Measurements from ENCODE around the gene PHYHIPL.

PHYHIPL gene

DNA sequence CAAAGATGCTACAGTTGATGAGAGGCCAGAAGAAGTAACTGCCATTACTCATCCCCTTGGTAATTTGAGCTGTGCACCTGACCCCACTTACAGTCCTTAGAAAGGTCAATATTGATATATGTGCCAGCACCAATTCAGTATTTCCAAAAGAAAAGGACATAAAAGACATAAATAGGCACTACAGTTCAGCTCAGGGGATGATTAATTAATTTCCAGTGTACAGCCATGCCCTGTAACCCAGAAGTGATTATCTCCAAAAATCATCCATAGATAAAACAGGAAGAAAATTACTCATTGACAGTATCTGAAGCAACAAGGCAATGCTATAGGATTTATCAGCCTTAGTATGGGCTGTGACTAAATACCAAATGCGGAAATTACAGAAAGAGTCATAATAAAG is 82.4 kb downstream of the PHYHIPL start:
- H3K27ac ChIP-seq: no peak overlapping the region
- TF ChIP-seq, protein P1, sequence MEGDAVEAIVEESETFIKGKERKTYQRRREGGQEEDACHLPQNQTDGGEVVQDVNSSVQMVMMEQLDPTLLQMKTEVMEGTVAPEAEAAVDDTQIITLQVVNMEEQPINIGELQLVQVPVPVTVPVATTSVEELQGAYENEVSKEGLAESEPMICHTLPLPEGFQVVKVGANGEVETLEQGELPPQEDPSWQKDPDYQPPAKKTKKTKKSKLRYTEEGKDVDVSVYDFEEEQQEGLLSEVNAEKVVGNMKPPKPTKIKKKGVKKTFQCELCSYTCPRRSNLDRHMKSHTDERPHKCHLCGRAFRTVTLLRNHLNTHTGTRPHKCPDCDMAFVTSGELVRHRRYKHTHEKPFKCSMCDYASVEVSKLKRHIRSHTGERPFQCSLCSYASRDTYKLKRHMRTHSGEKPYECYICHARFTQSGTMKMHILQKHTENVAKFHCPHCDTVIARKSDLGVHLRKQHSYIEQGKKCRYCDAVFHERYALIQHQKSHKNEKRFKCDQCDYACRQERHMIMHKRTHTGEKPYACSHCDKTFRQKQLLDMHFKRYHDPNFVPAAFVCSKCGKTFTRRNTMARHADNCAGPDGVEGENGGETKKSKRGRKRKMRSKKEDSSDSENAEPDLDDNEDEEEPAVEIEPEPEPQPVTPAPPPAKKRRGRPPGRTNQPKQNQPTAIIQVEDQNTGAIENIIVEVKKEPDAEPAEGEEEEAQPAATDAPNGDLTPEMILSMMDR (conservative IDR thresholded peaks at IDR 0.05): no peak

DNA sequence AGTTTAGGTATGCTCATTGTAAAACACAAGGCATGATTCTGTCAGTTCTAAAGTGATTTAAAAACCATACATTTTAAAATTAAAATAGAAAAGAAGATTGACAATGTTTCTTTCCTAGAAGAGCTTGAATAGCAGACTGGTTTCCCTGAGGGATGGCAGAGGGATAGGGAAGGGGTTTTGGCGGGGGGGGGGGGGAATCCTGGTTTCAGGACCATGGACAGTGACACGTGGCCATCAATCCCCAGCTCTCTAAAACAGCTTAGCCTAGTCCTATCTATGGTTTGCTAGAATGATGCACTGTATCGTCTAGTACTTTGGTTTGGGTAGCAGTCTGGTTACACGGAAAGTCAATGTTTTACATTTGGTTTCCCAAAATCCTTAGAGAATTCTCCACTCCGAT is 88.7 kb downstream of the PHYHIPL start:
- TF ChIP-seq, protein P1 (conservative IDR thresholded peaks at IDR 0.05): no peak

DNA sequence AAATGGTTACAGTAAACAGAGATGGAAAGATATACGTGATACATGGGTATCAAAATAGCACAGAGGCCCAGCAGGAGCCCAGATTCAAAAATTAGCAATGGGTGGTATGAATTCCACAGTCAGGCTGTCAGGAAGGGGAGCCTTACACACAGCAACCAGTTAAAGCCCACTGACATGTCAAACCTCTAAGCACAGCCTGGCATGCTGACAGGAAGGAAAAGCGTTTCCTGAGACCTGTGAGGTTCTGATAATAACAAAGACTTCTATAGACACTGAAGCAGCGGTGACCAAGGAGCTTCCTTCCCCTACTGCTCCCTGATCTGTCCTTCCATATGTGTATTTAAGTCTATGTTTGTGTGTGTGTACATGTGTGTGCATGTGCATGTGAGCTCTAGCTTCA is 89.9 kb downstream of the PHYHIPL start:
- TF ChIP-seq, protein P1 (conservative IDR thresholded peaks at IDR 0.05): no peak
- no peak overlapping the region for H3K27ac ChIP-seq

More for the DNA sequence above, 88.7 kb downstream of the PHYHIPL start:
- no peak overlapping the region for H3K27ac ChIP-seq

DNA sequence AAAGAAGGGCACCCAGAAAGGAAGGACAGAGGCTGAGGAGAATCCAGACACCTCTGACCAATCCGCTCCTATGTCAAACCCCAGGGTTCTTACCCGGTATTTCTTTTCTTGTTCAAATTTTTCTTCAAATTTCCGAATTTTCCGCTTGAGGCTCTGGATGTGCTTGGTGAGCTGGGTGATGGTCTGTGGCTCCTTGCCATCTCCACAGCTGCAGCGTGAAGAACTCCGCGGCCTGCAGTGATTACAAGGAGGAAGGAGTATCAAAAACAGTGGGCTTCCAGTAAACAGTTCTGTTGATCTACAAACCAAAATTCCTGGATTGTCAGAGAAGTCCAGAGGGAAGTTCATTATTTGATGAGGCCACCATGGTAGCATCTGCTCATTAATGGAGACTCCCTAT is 92.0 kb downstream of the PHYHIPL start:
- no peak overlapping the region for H3K27ac ChIP-seq
- TF ChIP-seq, protein P1 (conservative IDR thresholded peaks at IDR 0.05): no peak

DNA sequence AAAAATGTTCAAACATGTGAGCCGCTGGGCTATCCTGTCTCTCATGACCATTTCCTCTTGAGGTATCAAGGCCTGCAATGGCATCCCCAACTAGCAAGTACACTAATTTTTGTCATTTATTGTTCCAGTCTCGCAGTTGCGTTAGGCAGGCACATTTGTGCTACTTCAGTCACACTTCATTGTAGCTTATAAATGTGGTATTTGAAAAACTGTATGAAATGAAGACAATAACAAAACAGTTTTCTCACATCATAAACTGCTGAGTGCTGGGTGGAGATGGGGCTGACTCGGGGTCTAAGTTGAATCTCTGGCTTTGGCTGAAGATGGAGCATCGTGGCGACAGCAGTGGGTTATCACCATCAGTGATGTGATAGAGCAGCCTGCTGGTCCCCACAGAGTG is 93.2 kb downstream of the PHYHIPL start:
- TF ChIP-seq, protein P1 (conservative IDR thresholded peaks at IDR 0.05): no peak
- no peak overlapping the region for H3K27ac ChIP-seq

DNA sequence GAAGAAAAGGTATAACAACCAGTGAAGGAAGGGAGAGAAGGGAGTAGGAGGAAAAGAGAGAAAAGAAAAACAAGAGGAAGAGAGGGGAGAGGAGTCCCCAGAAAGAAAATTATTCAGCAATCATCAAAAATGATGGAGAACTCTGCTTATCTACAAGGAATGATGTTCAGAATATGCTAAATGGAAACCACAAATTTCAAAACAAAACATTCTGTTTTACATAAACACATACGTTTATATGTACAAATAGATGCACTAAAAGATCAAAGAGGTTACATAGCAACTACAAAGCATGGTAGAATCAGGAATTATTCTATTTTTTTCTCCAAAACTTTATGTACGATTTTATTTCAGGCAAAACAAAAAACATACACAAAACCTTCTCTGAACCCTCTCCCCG is 94.0 kb downstream of the PHYHIPL start:
- TF ChIP-seq, protein P1 (conservative IDR thresholded peaks at IDR 0.05): no peak
- no peak overlapping the region for H3K27ac ChIP-seq

DNA sequence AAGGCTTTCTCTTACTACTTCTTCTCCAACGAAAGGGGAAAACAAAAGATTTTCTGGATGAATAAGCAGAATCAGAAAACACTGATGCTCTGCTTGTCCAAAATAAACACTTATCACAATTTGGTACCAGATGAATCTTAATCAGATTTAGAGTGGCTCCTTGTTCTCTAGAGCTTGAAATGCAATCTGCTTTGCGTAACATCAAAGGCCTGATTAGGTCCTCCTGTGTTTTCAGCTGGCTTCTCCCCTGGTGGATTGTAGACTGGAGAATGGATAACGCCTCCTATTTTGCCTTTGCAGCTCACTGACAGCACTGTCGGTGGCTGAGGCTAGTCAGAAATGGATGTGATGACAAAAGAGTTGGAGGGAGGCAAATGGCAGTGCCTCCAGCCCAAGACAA is 94.7 kb downstream of the PHYHIPL start:
- H3K27ac ChIP-seq: no peak overlapping the region
- TF ChIP-seq, protein P1 (conservative IDR thresholded peaks at IDR 0.05): no peak

DNA sequence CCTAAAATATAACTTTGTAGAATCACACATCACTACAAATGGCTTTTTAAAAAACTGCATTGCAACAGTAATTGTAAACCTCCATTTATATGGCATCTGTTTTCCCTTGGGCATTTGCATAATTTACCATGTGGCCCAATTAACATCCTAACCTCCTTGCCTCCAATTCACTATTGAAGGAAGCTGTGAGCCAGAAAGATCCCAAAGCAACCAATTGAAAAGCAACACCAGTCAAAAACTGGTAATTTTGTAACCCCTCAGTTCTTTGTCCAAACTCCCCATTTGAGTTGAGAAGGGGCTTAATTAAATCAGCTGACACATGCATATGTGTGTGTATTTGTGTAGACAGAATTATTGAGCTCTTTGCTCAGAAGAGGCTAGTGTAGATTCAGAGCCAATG is 95.6 kb downstream of the PHYHIPL start:
- TF ChIP-seq, protein P1 (conservative IDR thresholded peaks at IDR 0.05): no peak
- no peak overlapping the region for H3K27ac ChIP-seq

All from VCaP (cell line).